GM19023 (cell line): ENCODE results near the gene C4BPA.

Source experiments
- ATAC-seq: cut with Tn5 transposase; IDR thresholded peaks from one replicate; pipeline ENCODE4 v1.9.1; 2021; ENCODE audit warnings: mild to moderate bottlenecking, moderate library complexity; ENCODE audit not compliant: unreplicated experiment

C4BPA gene

DNA sequence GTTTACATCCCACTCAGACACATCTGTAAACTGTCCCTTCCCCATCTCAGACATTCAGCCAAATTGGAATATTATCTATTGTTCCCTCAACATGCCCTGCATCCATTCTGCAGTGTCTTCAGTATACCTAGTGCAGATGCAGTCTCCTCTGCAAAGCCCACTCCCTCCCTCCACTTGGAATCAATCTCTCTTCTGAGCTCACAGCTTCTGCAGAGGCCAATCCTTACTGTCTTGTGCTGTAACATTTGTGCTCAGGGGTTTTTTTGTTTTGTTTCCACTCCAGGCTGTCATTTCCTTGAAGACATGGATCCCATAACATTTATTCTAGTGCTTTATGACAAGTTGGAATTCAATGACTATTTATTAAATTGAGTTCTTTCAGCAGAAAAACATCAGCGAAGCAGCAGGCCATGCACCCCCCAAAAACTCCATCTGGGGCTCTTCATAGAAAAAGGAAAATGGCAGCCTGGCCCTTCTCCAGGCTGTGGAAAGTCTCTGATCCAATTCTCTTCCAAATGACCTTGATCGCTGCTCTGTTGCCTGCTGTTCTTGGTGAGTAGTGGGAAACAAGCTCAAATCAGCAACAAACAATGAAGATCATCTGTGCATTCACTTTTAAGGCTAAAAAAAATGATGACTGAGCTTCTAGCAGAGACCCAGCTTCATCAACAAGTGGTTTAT is 8.7 kb downstream of the C4BPA start:
- ATAC-seq = no peak

DNA sequence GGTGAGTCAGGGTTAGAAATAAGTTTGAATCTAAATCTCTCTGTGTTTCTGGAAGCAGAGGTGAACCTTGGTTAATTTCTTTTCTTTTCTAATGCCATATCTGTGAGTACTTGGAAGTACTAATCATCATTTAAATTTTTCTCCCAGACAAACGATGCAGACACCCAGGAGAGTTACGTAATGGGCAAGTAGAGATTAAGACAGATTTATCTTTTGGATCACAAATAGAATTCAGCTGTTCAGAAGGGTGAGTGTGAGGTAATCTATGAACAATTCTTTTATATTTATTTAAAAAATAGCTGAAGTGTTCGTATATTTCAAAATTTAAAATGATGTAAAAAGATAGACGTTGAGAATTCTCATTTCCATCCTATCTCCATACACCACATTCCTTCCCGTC is 11.2 kb downstream of the C4BPA start:
- ATAC-seq = no peak

DNA sequence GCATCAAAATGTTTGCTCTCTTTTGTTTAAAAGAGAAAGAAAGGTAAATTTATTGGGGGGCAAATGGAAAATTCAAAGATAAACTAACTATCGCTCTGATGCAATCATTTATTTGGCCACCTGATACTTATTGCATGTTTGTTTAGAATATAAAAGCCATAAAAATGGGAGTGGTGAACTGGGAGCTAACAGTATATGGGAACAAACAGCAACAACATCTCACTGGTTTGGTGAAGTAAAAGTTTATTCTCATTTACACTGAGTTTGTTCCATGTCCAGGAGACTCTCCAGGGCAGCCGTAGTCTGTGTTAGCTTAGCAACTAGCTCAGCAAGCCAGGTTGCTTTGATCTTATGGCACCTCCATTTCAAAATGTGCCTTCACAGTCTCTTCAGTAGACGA is 20.4 kb downstream of the C4BPA start:
- no peak for ATAC-seq

DNA sequence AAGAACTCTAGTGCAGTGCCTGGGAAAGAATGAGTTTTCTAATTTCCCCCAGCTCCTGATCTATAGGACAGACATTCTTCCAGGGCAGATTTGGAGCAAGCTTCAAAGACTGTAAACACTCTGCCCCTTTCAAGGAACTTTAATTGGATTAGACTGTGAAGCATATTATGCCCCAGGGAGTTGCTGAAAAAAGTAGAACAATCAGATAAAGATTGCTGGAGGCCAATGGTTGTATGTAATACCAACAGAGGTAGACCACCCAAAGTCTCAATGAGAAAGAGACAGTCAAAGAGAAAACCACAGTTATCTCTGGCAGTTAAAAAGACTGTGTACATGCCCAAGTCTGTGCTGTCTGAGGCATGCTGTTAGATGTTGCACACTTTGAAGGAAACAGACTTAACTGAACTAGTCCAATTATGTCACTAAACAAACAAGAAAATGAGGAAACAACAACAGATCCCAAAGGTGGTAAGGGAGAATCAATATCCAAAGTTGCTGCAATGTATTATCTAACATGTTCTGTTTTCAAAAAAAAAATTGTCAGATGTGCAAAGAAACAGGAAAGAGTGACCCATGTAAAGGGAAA is 24.4 kb downstream of the C4BPA start:
- no peak for ATAC-seq

DNA sequence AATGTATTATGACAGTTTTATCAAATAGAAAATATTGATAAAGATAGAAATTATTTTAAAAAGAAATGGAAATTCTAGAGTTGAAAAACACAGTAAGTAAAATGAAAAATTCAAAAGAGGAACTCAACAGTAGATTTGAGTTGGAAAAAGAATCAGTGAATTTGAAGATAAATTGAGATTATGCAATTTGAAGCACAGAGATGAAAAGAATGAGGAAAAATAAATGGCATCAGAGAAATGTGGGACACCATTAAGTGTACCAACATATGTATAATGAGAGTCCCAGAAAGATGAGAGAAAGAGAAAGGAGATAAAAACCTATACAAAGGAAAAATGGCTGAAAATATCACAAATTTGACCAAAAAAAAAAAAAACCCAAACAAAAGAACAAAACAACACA is 25.0 kb downstream of the C4BPA start:
- ATAC-seq = no peak

DNA sequence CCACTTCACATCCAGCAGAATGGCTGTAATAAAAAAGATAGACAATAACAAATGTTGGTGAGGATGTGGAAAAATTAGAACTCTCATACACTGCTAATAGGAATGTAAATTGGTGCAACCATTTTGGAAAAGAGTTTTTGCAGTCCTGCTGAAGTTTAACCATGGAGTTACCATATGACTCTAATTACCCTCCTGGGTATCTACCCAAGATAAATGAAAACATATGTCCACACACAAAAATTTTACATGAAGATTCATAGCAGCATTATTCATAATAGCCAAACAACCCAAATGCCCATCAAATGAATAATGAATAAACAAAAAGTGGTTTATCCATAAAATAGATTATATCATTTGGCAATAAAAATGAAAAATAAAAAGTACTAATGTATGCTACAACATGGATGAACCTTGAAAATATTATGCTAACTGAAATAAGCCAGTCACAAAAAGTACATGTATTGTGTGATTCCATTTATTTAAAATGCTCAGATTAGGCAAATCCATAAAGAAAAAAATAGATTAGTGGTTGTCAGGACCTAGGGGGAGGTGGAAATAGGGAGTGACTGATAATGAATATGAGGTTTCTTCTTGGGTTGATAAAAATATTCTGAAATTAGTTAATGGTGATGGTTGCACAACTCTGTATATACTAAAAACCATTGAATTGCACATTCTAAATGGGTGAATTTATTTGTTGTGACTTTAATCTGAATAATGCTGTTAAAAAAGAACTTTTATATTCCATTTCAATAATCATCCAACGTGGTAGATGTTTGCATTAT is 26.4 kb downstream of the C4BPA start:
- no peak for ATAC-seq

DNA sequence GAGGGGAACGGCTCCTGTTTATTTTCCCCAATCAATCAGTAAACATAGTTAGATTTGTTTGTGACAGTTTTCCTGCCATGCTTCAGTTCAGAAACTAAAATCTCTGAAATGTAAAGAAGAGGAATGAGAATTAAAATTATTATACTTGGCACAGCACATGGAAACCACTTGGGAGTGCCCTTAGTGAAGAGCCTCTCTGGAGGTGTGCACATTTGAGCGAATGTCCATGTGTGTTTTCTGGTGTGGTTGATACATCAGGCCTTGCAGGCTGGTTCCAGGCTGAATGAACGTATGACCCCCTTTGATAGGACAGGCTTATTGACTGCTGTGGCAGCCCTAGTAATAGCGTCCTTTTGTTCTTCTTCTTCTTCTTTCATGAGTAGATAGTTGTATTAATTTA is 27.1 kb downstream of the C4BPA start:
- no peak for ATAC-seq

DNA sequence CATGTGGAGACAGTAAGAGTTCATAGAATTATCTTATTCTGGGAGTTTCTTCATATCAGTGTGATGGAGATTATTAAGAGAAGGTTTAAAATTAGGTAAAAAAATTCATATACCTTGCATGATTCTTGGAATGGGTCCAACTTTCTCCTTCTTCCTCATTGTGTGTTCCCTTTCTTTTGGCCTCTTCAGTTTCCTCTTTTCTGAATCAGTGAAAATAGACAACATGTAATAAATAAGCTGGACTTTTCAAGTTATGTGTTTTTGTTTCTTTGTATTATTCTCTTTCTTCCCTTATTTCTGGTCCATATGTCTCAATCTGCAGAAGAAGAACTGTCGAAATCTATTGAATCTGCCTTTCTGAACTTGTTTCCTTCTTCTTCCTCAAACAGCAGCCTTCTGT is 30.5 kb downstream of the C4BPA start:
- ATAC-seq = no peak

DNA sequence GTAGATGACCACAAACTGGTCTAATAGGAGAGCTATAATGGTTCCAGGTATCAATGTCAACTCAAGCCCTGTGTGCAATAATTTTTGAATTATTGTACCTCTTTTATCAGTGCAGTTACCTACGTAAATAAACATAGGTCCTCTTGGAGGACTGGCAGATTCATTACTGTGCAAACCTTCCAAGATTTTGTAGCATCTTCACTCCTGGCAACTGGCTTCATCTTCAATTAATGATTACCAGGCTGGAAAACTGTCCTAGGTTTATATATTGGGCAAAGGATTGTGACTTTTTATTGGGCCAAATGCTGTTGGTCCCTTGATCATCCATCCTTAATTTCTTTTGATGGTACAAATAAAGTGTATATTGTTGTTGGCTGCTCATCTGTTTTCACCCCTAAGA is 35.6 kb downstream of the C4BPA start:
- ATAC-seq = no peak

DNA sequence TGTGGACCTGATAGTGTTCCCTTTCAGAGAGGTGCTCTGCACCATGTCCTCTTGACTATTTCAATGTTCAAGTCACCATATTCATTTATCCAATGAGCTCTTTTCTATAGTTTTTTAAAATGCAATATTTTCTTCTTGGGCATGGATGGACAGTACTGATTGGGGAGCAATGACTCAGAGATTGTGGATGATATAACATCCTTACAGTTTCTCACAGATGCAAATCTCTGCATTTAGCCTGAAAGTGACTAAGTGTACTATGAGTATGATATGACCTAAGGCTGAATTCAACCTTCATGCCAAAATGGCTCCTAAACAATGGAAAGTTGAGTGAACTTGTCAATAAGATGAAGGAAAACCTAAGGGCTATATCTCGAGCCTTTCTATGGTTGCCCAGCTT is 36.5 kb downstream of the C4BPA start:
- no peak for ATAC-seq

DNA sequence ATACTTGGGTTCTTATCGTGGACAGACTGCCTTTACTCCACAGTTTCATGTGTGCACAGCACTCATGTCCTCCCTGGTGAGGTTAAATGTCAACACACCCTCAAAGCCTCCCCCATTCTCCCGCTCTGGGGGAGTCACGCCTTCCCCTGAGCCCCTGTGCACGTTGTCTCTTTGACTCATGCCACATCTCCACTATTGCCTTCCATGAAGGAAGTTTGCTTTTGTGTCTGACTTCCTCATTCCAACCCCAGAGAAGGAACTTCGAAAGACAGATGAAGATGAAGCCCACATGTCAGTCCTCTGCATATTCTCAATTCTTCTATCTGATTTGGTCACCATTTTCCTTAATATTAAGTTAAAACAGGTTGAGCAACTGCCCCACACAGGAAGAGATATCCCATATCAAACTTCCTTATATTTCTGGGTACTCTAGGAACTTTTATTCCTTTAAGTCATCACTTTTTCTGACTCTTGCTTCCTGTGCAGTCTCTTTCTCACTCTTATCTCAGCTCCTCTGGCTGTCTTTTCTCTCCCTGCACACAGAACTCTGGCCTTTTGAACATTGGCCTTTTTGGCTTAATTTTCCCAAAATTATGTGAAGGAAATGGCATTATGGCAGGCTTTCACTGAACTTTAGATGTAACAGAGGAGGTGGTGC is 41.5 kb downstream of the C4BPA start:
- no peak for ATAC-seq

DNA sequence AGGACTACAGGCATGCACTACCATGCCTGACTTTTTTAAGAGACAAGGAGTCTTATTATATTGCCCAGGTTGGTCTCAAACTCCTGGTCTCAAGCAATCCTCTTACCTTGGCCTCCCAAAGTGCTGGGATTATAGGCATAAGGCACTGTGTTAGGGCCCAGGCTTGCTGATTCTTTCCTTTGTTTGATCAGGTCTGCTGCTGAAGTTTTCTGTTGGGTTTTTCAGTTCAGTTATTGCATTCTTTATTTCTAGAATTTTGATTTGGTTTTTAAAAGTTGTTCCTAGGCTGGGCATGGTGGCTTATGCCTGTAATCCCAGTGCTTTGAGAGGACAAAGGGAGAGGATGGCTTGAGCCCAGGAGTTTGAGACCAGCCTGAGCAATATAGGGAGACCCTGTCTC is 47.9 kb downstream of the C4BPA start:
- no peak for ATAC-seq

DNA sequence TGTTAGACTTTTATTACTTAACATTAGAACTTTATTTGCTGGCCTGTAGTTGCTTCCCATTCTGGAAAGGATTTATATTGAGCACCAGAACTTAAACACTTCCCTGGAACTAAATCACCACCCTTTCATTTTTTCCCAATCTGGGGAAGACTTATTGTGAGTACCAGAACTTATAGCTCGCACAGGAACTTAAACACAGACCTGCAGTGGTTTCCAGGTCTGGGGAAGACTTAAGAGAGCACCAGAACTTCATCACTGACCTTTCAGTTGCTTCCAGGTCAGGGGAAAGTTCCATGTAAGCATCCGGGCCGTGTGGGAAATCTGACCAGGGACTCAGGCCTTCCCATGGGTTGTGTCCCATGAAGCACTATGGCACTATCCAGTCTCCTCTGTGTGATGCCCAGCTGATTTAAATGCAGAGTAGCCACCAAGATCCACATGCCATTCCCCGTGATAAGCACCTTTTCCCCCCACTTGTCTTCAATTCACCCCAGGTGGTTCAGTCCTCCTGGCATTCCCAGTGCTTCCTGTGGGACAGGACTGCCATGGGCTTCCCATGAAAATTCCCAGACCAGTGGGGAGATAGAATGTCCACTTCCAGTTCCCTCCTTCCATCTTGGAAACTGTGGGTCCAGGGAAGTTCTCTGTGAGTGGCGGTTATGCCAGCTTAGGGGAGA is 48.9 kb downstream of the C4BPA start:
- no peak for ATAC-seq

DNA sequence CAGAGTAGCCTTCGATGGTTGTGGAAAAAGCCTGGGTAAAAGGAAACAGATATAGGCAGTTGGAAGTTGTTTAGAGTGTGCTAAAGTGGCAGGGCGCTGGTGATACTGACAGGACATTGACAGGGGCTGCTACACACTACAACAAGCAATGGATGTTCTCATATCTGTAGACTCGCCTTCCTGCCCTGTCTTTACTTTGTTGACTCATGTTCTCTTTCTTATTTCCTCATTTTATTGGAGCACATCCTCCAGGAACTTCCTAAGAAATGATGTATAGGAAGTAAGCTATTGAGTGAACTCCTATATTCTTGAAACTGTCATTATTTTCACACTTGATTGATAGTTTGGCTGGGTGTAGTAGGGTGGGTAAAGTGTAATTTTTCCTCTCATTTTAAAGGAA is 51.0 kb downstream of the C4BPA start:
- no peak for ATAC-seq

DNA sequence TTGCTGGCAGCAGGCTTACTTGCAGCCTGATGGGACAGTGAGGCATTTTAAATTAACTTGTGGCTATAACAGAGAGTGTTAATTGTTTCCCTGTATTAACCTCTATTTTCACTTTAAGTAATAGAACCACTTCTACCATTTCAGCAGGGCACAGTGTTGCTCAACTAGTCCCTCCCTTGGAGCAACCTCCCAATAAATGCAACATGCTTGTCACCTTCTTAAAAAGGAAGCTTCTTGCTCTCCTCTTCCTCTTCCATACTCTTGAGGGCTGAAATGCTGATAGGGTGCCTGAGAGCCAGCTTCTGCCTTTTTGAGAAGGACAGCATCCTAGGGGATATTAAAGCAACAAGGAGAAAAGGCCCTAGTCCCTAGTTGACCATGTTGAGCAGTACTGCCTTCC is 52.1 kb downstream of the C4BPA start:
- ATAC-seq = no peak

DNA sequence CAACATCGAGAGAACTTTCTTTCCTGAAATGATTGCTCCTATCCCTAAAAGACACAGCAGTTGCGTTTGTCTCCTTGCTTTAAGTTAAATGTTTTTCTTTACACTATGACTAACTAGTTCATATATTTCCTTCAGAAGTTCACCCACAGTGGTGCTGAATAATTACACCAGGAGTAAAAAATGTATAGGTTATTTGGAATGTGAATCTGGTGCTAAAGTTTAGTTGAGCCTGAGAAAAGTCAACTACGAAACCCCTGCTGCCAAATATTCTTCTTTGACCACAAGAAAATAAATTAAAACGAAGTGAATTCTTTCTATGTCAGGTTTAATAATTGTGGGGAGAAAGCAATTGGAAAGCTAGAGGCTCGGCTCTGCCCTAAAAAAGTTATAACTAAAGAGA is 52.8 kb downstream of the C4BPA start:
- no peak for ATAC-seq

DNA sequence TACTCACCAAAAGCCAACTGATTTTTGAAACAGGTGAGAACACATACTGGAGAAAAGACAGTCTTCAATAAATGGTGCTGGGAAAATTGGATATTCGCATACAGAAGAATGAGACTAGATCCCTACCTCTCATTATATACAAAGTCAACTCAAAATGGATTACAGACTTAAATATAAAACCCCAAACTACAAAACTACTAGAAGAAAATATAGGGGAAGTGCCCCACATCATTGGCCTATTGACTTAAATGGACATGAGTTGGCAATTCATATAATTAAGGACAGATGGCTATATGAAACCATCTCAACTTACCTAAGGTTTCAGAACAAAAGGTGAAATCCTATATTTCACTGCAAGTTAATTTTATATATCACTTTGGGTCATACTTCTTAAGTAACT is 60.1 kb downstream of the C4BPA start:
- ATAC-seq = no peak

DNA sequence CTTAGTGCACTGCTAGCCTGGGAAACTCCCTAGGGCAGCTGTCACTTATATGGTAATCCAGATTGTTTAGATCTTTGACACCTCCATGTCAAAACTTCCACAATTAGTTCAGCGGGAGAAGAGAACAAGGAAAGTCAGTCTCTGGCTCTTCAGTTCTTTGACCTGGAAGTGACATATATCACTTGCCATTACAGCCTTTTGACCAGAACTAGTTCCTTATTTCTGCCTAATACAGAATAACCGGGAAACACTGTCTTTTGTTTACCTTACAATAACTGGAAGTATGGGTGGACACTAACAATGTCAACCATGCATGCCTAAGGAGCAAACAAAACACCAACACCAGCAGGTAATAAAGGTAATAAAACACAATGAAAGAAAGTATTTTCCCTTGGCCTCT is 68.3 kb downstream of the C4BPA start:
- ATAC-seq = no peak

DNA sequence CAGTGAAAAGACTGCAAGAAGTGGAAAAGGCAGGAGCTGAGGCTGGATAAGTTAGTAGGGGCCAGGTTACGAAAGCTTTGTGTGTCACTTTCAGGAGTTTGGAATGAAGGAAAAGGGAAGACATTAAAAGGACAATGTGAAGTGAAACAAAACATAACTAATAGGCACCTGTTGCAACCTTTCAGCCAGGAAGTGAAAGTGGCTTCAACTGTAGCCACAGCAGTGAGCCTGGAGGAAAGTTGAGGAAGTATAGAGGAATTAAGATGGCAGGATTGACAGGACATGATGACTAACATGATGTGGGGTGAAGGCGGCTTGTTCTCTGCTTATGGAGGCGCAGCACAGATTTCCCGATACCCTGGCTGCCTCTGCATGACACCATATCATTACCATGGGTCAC is 68.9 kb downstream of the C4BPA start:
- ATAC-seq = no peak

DNA sequence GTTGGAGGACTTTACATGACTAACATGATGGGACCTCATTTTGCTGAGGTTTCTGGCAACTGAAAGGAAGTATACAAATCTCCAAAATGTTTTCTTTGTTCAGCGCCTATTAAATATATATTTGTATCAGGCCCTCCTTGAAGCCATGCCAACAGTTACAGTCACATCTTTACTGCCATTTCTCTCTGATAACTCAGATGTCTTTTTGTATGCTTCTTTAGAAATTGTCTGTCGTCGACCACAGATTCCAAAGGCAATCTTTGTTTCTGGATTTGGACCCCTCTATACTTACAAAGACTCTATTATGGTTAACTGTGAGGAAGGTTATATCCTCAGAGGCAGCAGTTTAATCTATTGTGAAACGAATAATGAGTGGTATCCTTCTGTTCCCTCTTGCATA is 69.4 kb downstream of the C4BPA start:
- ATAC-seq = no peak

DNA sequence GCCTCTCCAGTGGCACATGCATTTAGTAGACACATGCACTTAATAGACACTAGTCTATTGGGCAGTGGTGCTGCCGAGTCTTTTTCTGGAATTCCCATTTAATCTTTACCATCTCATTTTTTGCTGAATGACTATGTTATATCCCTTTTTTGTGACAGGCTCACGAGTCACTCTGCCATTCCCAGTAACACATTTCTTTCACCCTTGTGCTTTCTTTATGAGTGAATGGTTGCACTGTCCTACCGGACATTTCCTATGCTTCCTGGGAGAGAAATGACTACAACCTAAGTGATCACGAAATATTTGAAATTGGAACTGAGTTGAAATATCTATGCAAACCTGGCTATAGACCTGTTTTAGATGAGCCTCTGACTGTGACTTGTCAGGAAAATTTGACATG is 70.9 kb downstream of the C4BPA start:
- no peak for ATAC-seq
